NCI-H187 (cell line): ENCODE data around the gene RGS7BP.

Source experiments
- DNase-seq, 2 experiments: peaks; one replicate each; lab custom pipeline; 2025; lab: John Stamatoyannopoulos, UW

The RGS7BP gene

GRCh38 chr5:64632251-64632650 is 126.4 kb downstream of the RGS7BP start:
- DNase-seq = peak; percentile 78 to 80

- DNase-seq = peak in 1 of 2 experiments; percentile 1
Measured at GRCh38 chr5:64634997-64635686, 129.3 kb downstream of the RGS7BP start.

- DNase-seq = no peak
Measured at GRCh38 chr5:64637144-64637543, 131.3 kb downstream of the RGS7BP start.

- DNase-seq = no peak
Measured at GRCh38 chr5:64637837-64638443, 132.1 kb downstream of the RGS7BP start.

GRCh38 chr5:64644831-64645230 is 139.0 kb downstream of the RGS7BP start:
- DNase-seq = no peak

GRCh38 chr5:64646169-64646568 is 140.4 kb downstream of the RGS7BP start:
- no peak for DNase-seq

GRCh38 chr5:64649512-64649911 is 143.7 kb downstream of the RGS7BP start:
- DNase-seq = no peak

- DNase-seq = no peak
Measured at GRCh38 chr5:64653766-64654560, 148.1 kb downstream of the RGS7BP start.

GRCh38 chr5:64654561-64654938 is 148.7 kb downstream of the RGS7BP start:
- no peak for DNase-seq

- no peak for DNase-seq
Measured at GRCh38 chr5:64655596-64655995, 149.8 kb downstream of the RGS7BP start.

- DNase-seq = no peak
Measured at GRCh38 chr5:64659289-64659688, 153.5 kb downstream of the RGS7BP start.
